Activated naive CD4-positive, alpha-beta T cell treated with anti-CD3 and anti-CD28 coated beads, Interleukin-2, amount 50 U/mL, for 24 hours (primary cell): ENCODE data around the gene LRRN4CL.
"Not testable (repeated sequence)": the region's sequence is repeated elsewhere in the genome, so short reads cannot be mapped to it uniquely, and the experiment has no call there.

Source experiments
- H3K27ac Mint-ChIP-seq: one replicate; pipeline ENCODE4 v1.8.0; 2021; ENCODE audit warnings: mild to moderate bottlenecking, mixed read lengths
- H3K27me3 Mint-ChIP-seq: one replicate; pipeline ENCODE4 v1.8.0; 2021; ENCODE audit warnings: mixed read lengths
- H3K36me3 Mint-ChIP-seq: one replicate; pipeline ENCODE4 v1.8.0; 2021; ENCODE audit warnings: mixed read lengths
- H3K4me1 Mint-ChIP-seq: one replicate; pipeline ENCODE4 v1.8.0; 2021; ENCODE audit warnings: mixed read lengths
- H3K4me3 Mint-ChIP-seq: one replicate; pipeline ENCODE4 v1.8.0; 2021; ENCODE audit warnings: mild to moderate bottlenecking, mixed read lengths
- H3K9me3 Mint-ChIP-seq: one replicate; pipeline ENCODE4 v1.8.0; 2021; ENCODE audit warnings: mixed read lengths

LRRN4CL gene

GRCh38 chr11:62702246-62702645 is 12.9 kb upstream of the LRRN4CL start:
- Mint-ChIP-seq H3K9me3 (no peaks in the 10 kb centered on the region), H3K27me3 (no peaks in the 10 kb centered on the region), H3K4me3 (no peak overlapping the region), H3K36me3 (peaks cover 1% of the 10 kb centered on the region), H3K4me1 (peaks cover 17% of the 10 kb centered on the region), H3K27ac (no peak overlapping the region)

DNA sequence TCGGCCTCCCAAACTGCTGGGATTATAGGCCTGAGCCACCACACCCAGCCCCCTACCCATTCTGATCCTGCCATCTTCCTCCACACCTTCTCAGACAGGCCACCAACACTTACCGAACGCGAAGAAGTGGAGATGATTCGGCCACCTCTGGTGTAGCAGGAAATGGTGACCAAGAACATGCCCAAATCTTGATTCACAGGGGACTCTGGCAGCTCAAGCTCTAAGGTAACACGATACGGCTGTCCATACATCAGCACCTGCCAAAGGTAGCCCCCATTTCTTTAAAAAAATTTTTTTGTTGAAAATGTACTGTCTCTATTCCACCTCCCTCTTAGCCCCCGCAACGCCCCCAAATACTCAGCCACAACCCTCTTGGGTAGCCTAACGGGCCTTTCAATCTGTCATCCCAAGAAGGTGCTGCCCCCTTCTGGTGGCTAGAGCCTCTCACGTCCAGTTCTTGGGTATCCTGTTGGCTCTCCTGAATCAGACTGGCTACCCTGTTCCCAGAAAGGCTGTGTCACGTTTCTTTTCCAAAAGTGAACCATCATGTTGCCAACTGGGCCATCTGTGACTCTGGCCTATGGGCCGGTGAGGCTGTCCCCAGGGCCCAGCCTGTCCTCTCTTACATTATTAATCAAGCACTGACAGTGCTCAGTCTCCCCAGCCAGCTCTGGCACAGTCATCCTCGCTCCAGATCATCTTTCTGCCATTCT is 5.3 kb upstream of the LRRN4CL start:
- no peak overlapping the region for H3K4me3 Mint-ChIP-seq
- no peaks in the 10 kb centered on the region for H3K9me3 Mint-ChIP-seq
- H3K36me3 Mint-ChIP-seq = peaks cover 11% of the 10 kb centered on the region
- H3K27ac Mint-ChIP-seq = no peak overlapping the region
- peaks cover 7% of the 10 kb centered on the region for H3K4me1 Mint-ChIP-seq
- no peaks in the 10 kb centered on the region for H3K27me3 Mint-ChIP-seq

DNA sequence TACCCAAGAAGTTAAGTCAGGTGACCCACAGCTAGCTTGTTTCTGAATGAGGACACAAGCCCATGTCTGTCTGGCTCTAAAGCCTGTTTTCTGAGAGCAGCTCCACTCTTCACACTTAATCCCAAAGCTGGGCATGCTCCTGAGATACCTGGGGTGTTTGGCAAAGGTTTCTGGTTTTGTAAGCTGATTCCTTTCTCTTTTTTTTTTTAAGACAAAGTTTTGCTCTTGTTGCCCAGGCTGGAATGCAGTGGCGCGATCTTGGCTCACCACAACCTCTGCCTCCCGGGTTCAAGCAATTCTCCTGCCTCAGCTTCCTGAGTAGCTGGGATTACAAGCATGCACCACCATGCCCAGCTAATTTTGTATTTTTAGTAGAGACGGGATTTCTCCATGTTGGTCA is 4.3 kb upstream of the LRRN4CL start:
- not testable (repeated sequence) for H3K4me1 Mint-ChIP-seq, H3K9me3 Mint-ChIP-seq, H3K27me3 Mint-ChIP-seq, H3K27ac Mint-ChIP-seq, H3K4me3 Mint-ChIP-seq
- H3K36me3 Mint-ChIP-seq = peaks cover 11% of the 10 kb centered on the region

GRCh38 chr11:62688491-62688890 is 839 bp downstream of the LRRN4CL start:
- Mint-ChIP-seq H3K4me1 (no peaks in the 10 kb centered on the region), H3K4me3 (no peak overlapping the region), H3K27me3 (peaks cover 5% of the 10 kb centered on the region), H3K36me3 (peaks cover 10% of the 10 kb centered on the region), H3K9me3 (no peaks in the 10 kb centered on the region), H3K27ac (no peak overlapping the region)

- Mint-ChIP-seq H3K27me3 (peaks cover 5% of the 10 kb centered on the region), H3K4me3 (no peak overlapping the region), H3K36me3 (peaks cover 8% of the 10 kb centered on the region), H3K9me3 (no peaks in the 10 kb centered on the region), H3K4me1 (no peaks in the 10 kb centered on the region), H3K27ac (no peak overlapping the region)
Measured at GRCh38 chr11:62687508-62688396, 1.6 kb downstream of the LRRN4CL start.

- no peaks in the 10 kb centered on the region for H3K9me3 Mint-ChIP-seq
- no peak overlapping the region for H3K27ac Mint-ChIP-seq
- H3K4me1 Mint-ChIP-seq = peaks cover 19% of the 10 kb centered on the region
- H3K36me3 Mint-ChIP-seq = no peaks in the 10 kb centered on the region
- peaks cover 2% of the 10 kb centered on the region for H3K27me3 Mint-ChIP-seq
- H3K4me3 Mint-ChIP-seq = no peak overlapping the region
Measured at GRCh38 chr11:62682518-62682917, 6.8 kb downstream of the LRRN4CL start.

- H3K27me3 Mint-ChIP-seq = no peaks in the 10 kb centered on the region
- H3K27ac Mint-ChIP-seq = peak overlapping the region; percentile 59
- peaks cover 6% of the 10 kb centered on the region for H3K36me3 Mint-ChIP-seq
- no peaks in the 10 kb centered on the region for H3K9me3 Mint-ChIP-seq
- peaks cover 29% of the 10 kb centered on the region for H3K4me1 Mint-ChIP-seq
- peak overlapping the region; percentile 50 for H3K4me3 Mint-ChIP-seq
Measured at GRCh38 chr11:62680825-62681240, 8.5 kb downstream of the LRRN4CL start.

DNA sequence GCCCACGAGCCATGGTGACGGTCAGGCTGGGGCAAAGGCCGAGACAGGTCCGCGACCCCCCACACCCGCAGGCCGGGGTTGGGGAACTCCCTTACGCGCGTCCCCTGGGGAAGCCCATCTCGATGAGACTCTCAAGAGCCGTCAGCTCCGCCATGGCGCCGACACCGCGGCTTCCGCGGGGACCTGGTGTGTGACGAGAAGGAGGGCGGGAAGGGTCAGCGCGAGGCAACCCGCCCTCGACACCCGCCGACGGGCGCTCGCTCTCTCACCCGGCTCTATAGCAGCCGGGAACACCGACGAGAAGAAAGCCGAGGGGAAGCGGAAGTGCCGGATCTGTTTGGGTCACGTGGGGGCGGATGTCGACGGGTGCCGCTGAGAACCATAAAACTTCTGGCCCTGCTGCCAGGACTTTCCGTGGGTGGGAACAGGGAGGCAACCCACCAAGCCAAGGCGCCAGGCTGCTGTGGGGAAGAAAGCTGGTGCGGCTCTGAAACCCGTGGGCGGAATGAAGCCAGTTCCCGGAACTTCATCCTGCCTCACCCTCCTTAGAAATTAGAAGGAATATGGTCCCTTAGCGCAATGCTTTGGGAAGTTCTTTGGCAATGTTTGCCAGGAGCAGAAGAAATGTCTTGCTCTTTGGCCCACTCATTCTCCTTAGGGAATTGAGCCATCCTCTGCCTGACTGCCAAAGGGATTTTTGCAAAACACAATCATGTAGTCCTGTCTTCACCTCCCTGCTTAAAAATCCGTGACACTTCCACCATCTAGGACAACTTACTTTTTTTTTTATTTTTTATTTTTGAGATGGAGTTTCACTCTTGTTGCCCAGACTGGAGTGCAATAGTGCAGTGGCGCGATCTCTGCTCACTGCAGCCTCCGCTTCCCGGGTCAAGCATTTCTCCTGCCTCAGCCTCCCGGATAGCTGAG is 10.3 kb downstream of the LRRN4CL start, which contains the start of gene UBXN1:
Gene UBXN1 (minus strand): TSS at position 304 of the 927 bp plus-strand sequence. CDS start 150 bp downstream, at position 154.
- H3K4me1 Mint-ChIP-seq = peaks cover 32% of the 10 kb centered on the region
- no peaks in the 10 kb centered on the region for H3K27me3 Mint-ChIP-seq
- H3K27ac Mint-ChIP-seq = peak within 1 kb of the TSS; percentile 95
- H3K9me3 Mint-ChIP-seq = no peaks in the 10 kb centered on the region
- H3K4me3 Mint-ChIP-seq = peak within 1 kb of the TSS; percentile 90
- H3K36me3 Mint-ChIP-seq = peaks cover 8% of the 10 kb centered on the region

GRCh38 chr11:62678433-62678769 is 10.9 kb downstream of the LRRN4CL start:
- H3K4me1 Mint-ChIP-seq = peaks cover 32% of the 10 kb centered on the region
- no peaks in the 10 kb centered on the region for H3K27me3 Mint-ChIP-seq
- H3K36me3 Mint-ChIP-seq = peaks cover 8% of the 10 kb centered on the region
- peak overlapping the region; percentile 95 for H3K27ac Mint-ChIP-seq
- H3K9me3 Mint-ChIP-seq = no peaks in the 10 kb centered on the region
- peak overlapping the region; percentile 90 for H3K4me3 Mint-ChIP-seq

DNA sequence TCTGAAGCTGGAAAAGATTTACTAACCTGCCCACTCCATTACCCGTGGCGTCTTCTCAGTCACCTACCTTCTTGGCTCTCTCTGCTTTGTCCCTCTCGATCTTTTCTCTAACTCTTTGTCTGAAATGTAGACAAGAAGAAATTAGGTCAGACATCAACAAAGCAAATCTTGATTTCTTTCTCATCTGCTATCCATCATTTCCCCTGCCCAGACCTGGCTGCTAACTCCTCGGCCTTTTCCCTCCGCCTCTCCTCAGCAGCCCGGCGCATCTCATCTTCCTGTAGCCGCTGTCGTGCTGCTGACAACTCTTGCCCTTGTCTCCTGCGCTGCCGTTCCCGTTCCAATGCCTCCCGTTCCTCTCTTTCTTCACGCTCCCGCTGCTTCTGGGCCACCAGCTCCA is 11.6 kb downstream of the LRRN4CL start:
- Mint-ChIP-seq H3K27ac (peak overlapping the region; percentile 48), H3K4me1 (peaks cover 32% of the 10 kb centered on the region), H3K9me3 (no peaks in the 10 kb centered on the region), H3K4me3 (peak overlapping the region; percentile 90), H3K36me3 (peaks cover 8% of the 10 kb centered on the region), H3K27me3 (no peaks in the 10 kb centered on the region)

GRCh38 chr11:62677156-62677555 is 12.2 kb downstream of the LRRN4CL start:
- H3K4me1 Mint-ChIP-seq = peaks cover 36% of the 10 kb centered on the region
- peak overlapping the region; percentile 82 for H3K27ac Mint-ChIP-seq
- H3K9me3 Mint-ChIP-seq = no peaks in the 10 kb centered on the region
- peaks cover 8% of the 10 kb centered on the region for H3K36me3 Mint-ChIP-seq
- peak overlapping the region; percentile 90 for H3K4me3 Mint-ChIP-seq
- no peaks in the 10 kb centered on the region for H3K27me3 Mint-ChIP-seq

GRCh38 chr11:62676698-62677097 is 12.6 kb downstream of the LRRN4CL start:
- Mint-ChIP-seq H3K27ac (peak overlapping the region; percentile 82), H3K4me3 (peak overlapping the region; percentile 90), H3K4me1 (peaks cover 38% of the 10 kb centered on the region), H3K36me3 (peaks cover 8% of the 10 kb centered on the region), H3K27me3 (no peaks in the 10 kb centered on the region), H3K9me3 (no peaks in the 10 kb centered on the region)

DNA sequence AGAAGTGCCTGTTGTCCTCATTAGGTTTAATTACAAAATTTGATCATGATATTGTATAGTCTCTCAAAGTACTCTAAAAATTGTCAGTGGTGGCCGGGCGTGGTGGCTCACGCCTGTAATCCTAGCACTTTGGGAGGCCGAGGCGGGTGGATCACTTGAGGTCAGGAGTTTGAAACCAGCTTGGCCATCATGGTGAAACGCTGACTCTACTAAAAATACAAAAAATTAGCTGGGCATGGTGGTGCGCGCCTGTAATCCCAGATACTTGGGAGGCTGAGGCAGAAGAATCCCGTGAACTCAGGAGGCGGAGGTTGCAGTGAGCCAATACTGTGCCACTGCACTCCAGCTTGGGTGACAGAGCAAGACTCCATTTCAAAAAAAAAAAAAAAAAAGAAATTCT is 13.9 kb downstream of the LRRN4CL start:
- peaks cover 42% of the 10 kb centered on the region for H3K4me1 Mint-ChIP-seq
- H3K27ac Mint-ChIP-seq, H3K4me3 Mint-ChIP-seq, H3K9me3 Mint-ChIP-seq, H3K36me3 Mint-ChIP-seq, H3K27me3 Mint-ChIP-seq: not testable (repeated sequence)

DNA sequence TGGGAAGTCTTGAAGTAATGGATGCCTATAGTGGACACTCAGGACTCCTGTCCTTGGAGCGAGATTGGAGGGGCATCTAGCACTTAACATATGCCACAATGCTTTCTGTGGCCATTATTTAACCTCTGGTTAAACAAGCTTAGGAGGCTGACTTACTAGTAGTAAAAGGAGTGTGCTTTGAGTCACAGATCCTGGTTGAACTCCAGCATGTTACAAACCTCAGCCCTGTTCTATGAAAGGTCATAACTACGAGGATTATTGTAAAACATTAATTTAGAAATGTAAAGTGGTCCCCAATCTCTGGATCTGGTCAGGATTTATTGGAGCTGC is 16.2 kb downstream of the LRRN4CL start:
- Mint-ChIP-seq H3K4me3 (peak overlapping the region; percentile 100), H3K36me3 (peaks cover 11% of the 10 kb centered on the region)

DNA sequence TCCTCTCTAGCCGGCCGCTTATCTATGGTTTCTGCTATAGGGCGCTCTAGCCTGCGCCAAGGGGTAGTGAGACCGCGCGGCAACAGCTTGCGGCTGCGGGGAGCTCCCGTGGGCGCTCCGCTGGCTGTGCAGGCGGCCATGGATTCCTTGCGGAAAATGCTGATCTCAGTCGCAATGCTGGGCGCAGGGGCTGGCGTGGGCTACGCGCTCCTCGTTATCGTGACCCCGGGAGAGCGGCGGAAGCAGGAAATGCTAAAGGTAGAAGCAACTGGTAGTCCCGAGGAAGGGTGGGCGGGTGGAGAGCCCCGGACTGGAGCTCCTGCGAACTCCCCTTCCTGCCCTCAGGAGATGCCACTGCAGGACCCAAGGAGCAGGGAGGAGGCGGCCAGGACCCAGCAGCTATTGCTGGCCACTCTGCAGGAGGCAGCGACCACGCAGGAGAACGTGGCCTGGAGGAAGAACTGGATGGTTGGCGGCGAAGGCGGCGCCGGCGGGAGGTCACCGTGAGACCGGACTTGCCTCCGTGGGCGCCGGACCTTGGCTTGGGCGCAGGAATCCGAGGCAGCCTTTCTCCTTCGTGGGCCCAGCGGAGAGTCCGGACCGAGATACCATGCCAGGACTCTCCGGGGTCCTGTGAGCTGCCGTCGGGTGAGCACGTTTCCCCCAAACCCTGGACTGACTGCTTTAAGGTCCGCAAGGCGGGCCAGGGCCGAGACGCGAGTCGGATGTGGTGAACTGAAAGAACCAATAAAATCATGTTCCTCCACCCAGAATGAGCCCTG is 17.5 kb downstream of the LRRN4CL start, which contains the start of the genes LBHD1 and UQCC3:
Gene LBHD1 (minus strand): TSS at position 660 of the 782 bp plus-strand sequence. CDS start 2,236 bp downstream, outside the sequence.
Gene UQCC3 (plus strand): TSS at position 66 of the 782 bp plus-strand sequence. CDS start 73 bp downstream, at position 139.
- H3K9me3 Mint-ChIP-seq = no peaks in the 10 kb centered on the region
- H3K4me1 Mint-ChIP-seq = peaks cover 45% of the 10 kb centered on the region
- H3K4me3 Mint-ChIP-seq = peak within 1 kb of the TSS; percentile 100
- H3K36me3 Mint-ChIP-seq = peaks cover 11% of the 10 kb centered on the region
- H3K27me3 Mint-ChIP-seq = no peaks in the 10 kb centered on the region
- H3K27ac Mint-ChIP-seq = peak within 1 kb of the TSS; percentile 96

More for the DNA sequence above, 16.2 kb downstream of the LRRN4CL start:
- Mint-ChIP-seq H3K27ac (no peak overlapping the region), H3K27me3 (no peaks in the 10 kb centered on the region), H3K4me1 (peaks cover 47% of the 10 kb centered on the region), H3K9me3 (no peaks in the 10 kb centered on the region)
